GM12801 (cell line): ENCODE data around the gene RPL27.

ENCODE experiments used
- CTCF ChIP-seq: IDR thresholded peaks from one replicate; pipeline ENCODE4 v1.5.1; 2011; ENCODE audit warnings: control low read depth; ENCODE audit not compliant: insufficient read length; ENCODE audit errors: extremely low read depth

RPL27 gene

GRCh38 chr17:43021741-43022512 lies 23.7 kb downstream of the RPL27 start, which contains the start of gene VAT1:
Gene VAT1 (minus strand): TSS chr17:43022385. CDS start chr17:43022322, 63 bp downstream.
- no peak for TF ChIP-seq CTCF

- no peak for TF ChIP-seq CTCF
Measured at GRCh38 chr17:43024407-43025289, 26.4 kb downstream of the RPL27 start, which contains the start of gene RND2. Gene RND2 (plus strand): TSS chr17:43025231. CDS start chr17:43025348, 117 bp downstream.

GRCh38 chr17:43025290-43025657 lies 27.1 kb downstream of the RPL27 start:
- no peak for TF ChIP-seq CTCF

GRCh38 chr17:43025766-43026537 lies 27.7 kb downstream of the RPL27 start:
- no peak for TF ChIP-seq CTCF

DNA sequence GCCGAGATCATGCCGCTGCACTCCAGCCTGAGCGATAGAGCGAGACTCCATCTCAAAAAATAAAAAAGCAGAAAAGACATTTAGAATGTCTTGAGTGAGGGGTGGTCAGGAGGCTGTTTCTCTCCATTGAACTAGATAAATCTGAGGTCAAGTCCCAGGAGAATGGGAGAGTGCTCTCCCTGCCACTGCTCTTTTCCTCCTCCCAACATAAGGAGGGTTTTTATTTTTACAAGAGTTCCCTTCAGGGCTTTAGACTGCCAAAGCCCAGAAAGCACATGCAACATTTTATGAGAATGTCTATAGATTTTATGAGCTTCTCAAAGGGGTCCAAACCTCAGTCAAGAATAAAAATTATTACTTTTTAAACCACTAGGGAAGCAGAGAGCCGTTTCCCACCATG lies 28.4 kb downstream of the RPL27 start:
- TF ChIP-seq CTCF = no peak

DNA sequence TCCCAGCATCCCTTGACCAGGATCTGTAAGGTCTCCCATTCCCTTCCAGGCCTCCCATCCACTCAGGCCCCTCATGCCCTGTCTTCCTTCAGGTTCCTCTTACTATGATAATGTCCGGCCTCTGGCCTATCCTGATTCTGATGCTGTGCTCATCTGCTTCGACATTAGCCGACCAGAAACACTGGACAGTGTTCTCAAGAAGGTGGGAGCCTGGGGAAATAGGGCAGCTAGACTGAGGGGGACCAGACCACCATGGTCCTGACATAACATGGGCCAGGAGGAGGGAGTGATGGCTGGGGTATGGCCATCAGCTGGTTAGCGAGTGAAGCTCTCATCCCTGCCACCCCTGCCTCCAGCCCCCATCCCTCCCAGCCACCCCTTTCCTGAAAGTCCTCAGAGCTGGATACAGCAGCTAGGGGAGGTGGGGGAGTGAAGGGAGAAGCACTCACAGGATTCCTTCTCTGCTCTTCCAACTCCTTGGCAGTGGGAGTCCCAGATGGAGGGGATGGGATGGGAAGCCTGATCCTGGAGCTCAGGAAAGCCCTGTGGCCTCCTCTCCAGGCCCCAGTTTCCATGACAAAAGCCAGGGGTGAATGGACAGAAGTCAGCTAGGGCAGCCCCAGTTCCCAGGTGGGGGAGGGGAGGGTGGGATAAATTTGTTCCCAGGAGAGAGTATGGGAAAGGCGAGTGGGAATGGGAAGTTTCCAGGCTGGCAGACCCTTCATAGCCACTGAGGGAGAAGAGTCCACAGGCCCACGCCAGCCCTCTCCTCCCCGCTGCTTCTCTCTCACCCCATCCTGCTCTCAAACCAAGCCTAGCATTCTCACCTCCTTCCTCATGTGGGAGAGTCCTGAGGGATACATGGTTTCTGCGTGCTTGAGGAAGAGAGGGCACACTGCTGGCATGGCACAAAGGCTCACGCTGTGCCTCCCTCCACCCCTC lies 29.1 kb downstream of the RPL27 start:
- no peak for TF ChIP-seq CTCF
